PC-3 (cell line): Measurements from ENCODE around the gene NEGR1. TPM values are rescaled to one million over a fixed set of nuclear protein-coding genes. Genes with fewer than 3 reads are reported as not detected.

ENCODE experiments used
- ATAC-seq: fragments of 200-7000 bp; cut with Tn5 transposase; 2 replicates; pipeline ENCODE4 v1.9.1; 2020; ENCODE audit warnings: mild to moderate bottlenecking, moderate library complexity
- BruUV-seq: library from RNA; stranded (reverse); fragments of 400-500 nt; replicated peaks from 2 replicates; lab custom pipeline; 2021; lab: Mats Ljungman, UMichigan
- CTCF ChIA-PET: fragments of 300-600 bp; sonication (Branson Sonifier 250); formaldehyde crosslinking; loops from one replicate; lab custom pipeline; 2022; ENCODE audit warnings: antibody characterized with exemption; lab: Charles Lee
- POLR2A ChIA-PET: fragments of 300-600 bp; sonication (Branson Sonifier 250); formaldehyde crosslinking; loops from one replicate; lab custom pipeline; 2022; ENCODE audit warnings: antibody characterized with exemption; ENCODE audit not compliant: unreplicated experiment; lab: Charles Lee
- DNase-seq: peaks from one replicate; pipeline ENCODE4 v3.0.0-alpha.2; 2015
- H2AFZ ChIP-seq: fragments of 300-600 bp; sonication (generic); 2 replicates; pipeline ENCODE4 v1.6.0; 2016; ENCODE audit warnings: antibody characterized with exemption, low read length
- H3F3A ChIP-seq: fragments of 300-600 bp; sonication (generic); one replicate; pipeline ENCODE4 v1.6.0; 2017; ENCODE audit warnings: antibody characterized with exemption, low read length, control low read depth, mild to moderate bottlenecking; ENCODE audit not compliant: unreplicated experiment
- H3K27ac ChIP-seq: fragments of 300-600 bp; sonication (generic); 2 replicates; pipeline ENCODE4 v1.5.1; 2016; ENCODE audit warnings: mild to moderate bottlenecking, low read length
- H3K27me3 ChIP-seq: fragments of 300-600 bp; sonication (generic); 2 replicates; pipeline ENCODE4 v1.6.1; 2016; ENCODE audit warnings: low read length, mixed read lengths
- H3K36me3 ChIP-seq: fragments of 300-600 bp; sonication (generic); 2 replicates; pipeline ENCODE4 v1.6.1; 2016; ENCODE audit warnings: low read depth, mixed run types, low read length, mixed read lengths
- H3K4me1 ChIP-seq: fragments of 300-600 bp; sonication (generic); 2 replicates; pipeline ENCODE4 v1.5.1; 2016; ENCODE audit warnings: low read length; ENCODE audit not compliant: insufficient read depth
- H3K4me2 ChIP-seq: fragments of 300-600 bp; sonication (generic); 2 replicates; pipeline ENCODE4 v1.6.0; 2016; ENCODE audit warnings: low read length
- H3K4me3 ChIP-seq: fragments of 300-600 bp; sonication (generic); 2 replicates; pipeline ENCODE4 v1.5.1; 2016; ENCODE audit warnings: mild to moderate bottlenecking, low read length, mixed read lengths
- H3K79me2 ChIP-seq: fragments of 300-600 bp; sonication (generic); 2 replicates; pipeline ENCODE4 v1.6.1; 2017; ENCODE audit warnings: low read length, mixed read lengths
- H3K9ac ChIP-seq: fragments of 300-600 bp; sonication (generic); 2 replicates; pipeline ENCODE4 v1.6.0; 2016; ENCODE audit warnings: mild to moderate bottlenecking, low read length
- H3K9me2 ChIP-seq: fragments of 300-600 bp; sonication (generic); replicated peaks from 2 replicates; pipeline ENCODE4 v1.6.1; 2016; ENCODE audit warnings: mixed run types, low read length, mixed read lengths
- H3K9me3 ChIP-seq: fragments of 300-600 bp; sonication (generic); 2 replicates; pipeline ENCODE4 v1.6.1; 2016; ENCODE audit warnings: low read length, mixed read lengths
- H4K20me1 ChIP-seq: fragments of 300-600 bp; sonication (generic); 2 replicates; pipeline ENCODE4 v1.6.1; 2016; ENCODE audit warnings: low read length, mixed read lengths
- EZH2 ChIP-seq: fragments of 300-600 bp; sonication (generic); IDR thresholded peaks from one replicate; pipeline ENCODE4 v1.6.1; 2017; ENCODE audit warnings: antibody characterized with exemption, mild to moderate bottlenecking, low read length; ENCODE audit not compliant: unreplicated experiment
- EZH2phosphoT487 ChIP-seq: fragments of 300-600 bp; sonication (generic); IDR thresholded peaks from 2 replicates; pipeline ENCODE4 v1.6.1; 2018; ENCODE audit warnings: mild to moderate bottlenecking, antibody characterized with exemption, low read length, borderline replicate concordance
- intact Hi-C: fragments of 100-400 bp; cut with micrococcal nuclease; formaldehyde crosslinking; loops from 2 replicates; pipeline ENCODE4 v1.9.0; 2023
- total RNA-seq: library from RNA; depleted of rRNA; stranded (reverse); fragments of >200 nt; gene quantifications from 2 replicates; pipeline ENCODE4 v1.2.3, GENCODE V29; 2014
- TF ChIP-seq, protein P1 (sequence below): fragments of 300-600 bp; sonication (generic); conservative IDR thresholded peaks from 2 replicates; pipeline ENCODE4 v1.5.1; 2017; ENCODE audit warnings: antibody characterized with exemption, low read depth, mild to moderate bottlenecking, low read length

The NEGR1 gene
- total RNA-seq, 1 experiment from 2014 or later = 3.4 TPM

DNA sequence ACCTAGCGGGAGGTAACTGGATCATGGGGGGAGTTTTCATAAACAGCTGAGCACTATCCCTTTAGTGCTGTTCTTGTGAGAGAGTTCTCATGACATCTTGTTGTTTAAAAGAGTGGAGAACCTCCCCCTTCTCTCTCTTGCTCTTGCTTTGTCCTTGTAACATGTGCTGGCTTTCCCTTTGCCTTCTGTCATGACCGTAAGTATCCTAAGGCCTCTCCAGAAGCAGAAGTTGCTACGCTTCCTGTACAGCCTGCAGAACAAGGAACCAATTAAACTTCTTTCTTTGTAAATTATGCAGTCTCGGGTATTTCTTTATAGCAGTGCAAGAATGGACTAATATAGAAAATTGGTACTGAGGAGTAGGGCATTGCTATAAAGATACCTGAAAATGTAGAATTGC, 515.6 kb downstream of the NEGR1 start:
- Histone ChIP-seq H3K4me2 (no peak overlapping the region), H3K27ac (no peak overlapping the region), H3K9me2 (no peaks in the 10 kb centered on the region), H4K20me1 (no peaks in the 10 kb centered on the region), H3K79me2 (no peaks in the 10 kb centered on the region), H2AFZ (no peak overlapping the region), H3K4me1 (no peaks in the 10 kb centered on the region), H3K9ac (no peak overlapping the region), H3K27me3 (no peaks in the 10 kb centered on the region), H3F3A (no peaks in the 10 kb centered on the region), H3K36me3 (no peaks in the 10 kb centered on the region), H3K4me3 (no peak overlapping the region), H3K9me3 (no peaks in the 10 kb centered on the region)
- TF ChIP-seq, protein P1, sequence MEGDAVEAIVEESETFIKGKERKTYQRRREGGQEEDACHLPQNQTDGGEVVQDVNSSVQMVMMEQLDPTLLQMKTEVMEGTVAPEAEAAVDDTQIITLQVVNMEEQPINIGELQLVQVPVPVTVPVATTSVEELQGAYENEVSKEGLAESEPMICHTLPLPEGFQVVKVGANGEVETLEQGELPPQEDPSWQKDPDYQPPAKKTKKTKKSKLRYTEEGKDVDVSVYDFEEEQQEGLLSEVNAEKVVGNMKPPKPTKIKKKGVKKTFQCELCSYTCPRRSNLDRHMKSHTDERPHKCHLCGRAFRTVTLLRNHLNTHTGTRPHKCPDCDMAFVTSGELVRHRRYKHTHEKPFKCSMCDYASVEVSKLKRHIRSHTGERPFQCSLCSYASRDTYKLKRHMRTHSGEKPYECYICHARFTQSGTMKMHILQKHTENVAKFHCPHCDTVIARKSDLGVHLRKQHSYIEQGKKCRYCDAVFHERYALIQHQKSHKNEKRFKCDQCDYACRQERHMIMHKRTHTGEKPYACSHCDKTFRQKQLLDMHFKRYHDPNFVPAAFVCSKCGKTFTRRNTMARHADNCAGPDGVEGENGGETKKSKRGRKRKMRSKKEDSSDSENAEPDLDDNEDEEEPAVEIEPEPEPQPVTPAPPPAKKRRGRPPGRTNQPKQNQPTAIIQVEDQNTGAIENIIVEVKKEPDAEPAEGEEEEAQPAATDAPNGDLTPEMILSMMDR = no peak
- TF ChIP-seq EZH2 = no peak
- ChIA-PET POLR2A (no interaction called here), CTCF (no interaction called here)
- DNase-seq (no peak), ATAC-seq (no peak)
- intact Hi-C loops = no loop called here
- BruUV-seq = no TSS peak

GRCh38 chr1:71762514-71763255, 519.7 kb downstream of the NEGR1 start:
- no TSS peak for BruUV-seq

DNA sequence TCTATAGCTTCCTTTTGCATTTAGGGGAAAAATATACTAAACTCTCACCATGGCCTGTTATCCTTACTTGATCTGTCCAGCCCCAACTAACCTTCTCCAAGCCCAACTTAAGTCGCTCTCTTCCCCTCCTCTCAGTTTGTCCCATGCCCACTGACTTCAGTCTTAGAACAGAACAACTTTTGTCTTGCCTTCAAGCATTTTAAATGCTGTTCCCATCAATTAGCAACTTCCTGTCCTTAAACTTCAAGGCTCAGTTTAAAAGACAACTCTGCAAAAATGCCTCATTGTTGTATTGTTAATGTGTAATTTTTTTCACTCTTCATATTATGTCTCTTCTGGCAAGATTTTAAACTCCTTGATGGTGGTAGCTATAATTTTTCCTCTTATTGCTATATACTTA, 526.9 kb downstream of the NEGR1 start:
- intact Hi-C loops = no loop called here
- TF ChIP-seq EZH2 (no peak), EZH2phosphoT487 (no peak)
- TF ChIP-seq, protein P1 = no peak
- no peak overlapping the region for H3K27ac ChIP-seq
- H3K4me2 ChIP-seq = no peak overlapping the region
- no TSS peak for BruUV-seq
- no peaks in the 10 kb centered on the region for H3F3A ChIP-seq
- H4K20me1 ChIP-seq = no peaks in the 10 kb centered on the region
- ATAC-seq (no peak), DNase-seq (no peak)
- no peaks in the 10 kb centered on the region for H3K9me3 ChIP-seq
- H3K36me3 ChIP-seq = no peaks in the 10 kb centered on the region
- H3K27me3 ChIP-seq = no peaks in the 10 kb centered on the region
- no peaks in the 10 kb centered on the region for H3K4me1 ChIP-seq
- no peak overlapping the region for H2AFZ ChIP-seq
- ChIA-PET CTCF (no interaction called here), POLR2A (no interaction called here)
- no peaks in the 10 kb centered on the region for H3K79me2 ChIP-seq
- no peak overlapping the region for H3K4me3 ChIP-seq
- H3K9ac ChIP-seq = no peak overlapping the region
- H3K9me2 ChIP-seq = no peaks in the 10 kb centered on the region

More at GRCh38 chr1:71762514-71763255, 519.7 kb downstream of the NEGR1 start:
- no peaks in the 10 kb centered on the region for H3K27me3 ChIP-seq
- H4K20me1 ChIP-seq = no peaks in the 10 kb centered on the region
- no peak; the same call in 1 of the 2 replicates for ATAC-seq
- no peaks in the 10 kb centered on the region for H3K79me2 ChIP-seq
- H3K4me2 ChIP-seq = no peak overlapping the region
- H3K9me2 ChIP-seq = no peaks in the 10 kb centered on the region
- no peaks in the 10 kb centered on the region for H3K9me3 ChIP-seq
- no peaks in the 10 kb centered on the region for H3K36me3 ChIP-seq
- H2AFZ ChIP-seq = no peak overlapping the region
- DNase-seq = no peak
- no peak overlapping the region for H3K9ac ChIP-seq
- intact Hi-C loops = no loop called here
- POLR2A ChIA-PET = no interaction called here
- H3K4me3 ChIP-seq = no peak overlapping the region
- H3F3A ChIP-seq = no peaks in the 10 kb centered on the region
- CTCF ChIA-PET = no interaction called here
- TF ChIP-seq EZH2 (no peak), EZH2phosphoT487 (no peak)
- TF ChIP-seq, protein P1 = no peak
- H3K27ac ChIP-seq = no peak overlapping the region
- H3K4me1 ChIP-seq = no peaks in the 10 kb centered on the region
